Glutamatergic neuron (in vitro differentiated cells): ENCODE data around the gene LTA. TPM values are rescaled to one million over a fixed set of nuclear protein-coding genes. Genes with fewer than 3 reads are reported as not detected.

ENCODE experiments used
- DNase-seq: peaks from one replicate; pipeline ENCODE4 v3.0.0; 2022
- H3K27ac Mint-ChIP-seq: one replicate; pipeline ENCODE4 v1.8.0; 2020; ENCODE audit warnings: mild to moderate bottlenecking, mixed read lengths, inconsistent platforms; ENCODE audit not compliant: unreplicated experiment
- H3K27me3 Mint-ChIP-seq: one replicate; pipeline ENCODE4 v1.8.0; 2020; ENCODE audit warnings: mild to moderate bottlenecking, moderate library complexity, mixed read lengths, inconsistent platforms; ENCODE audit not compliant: unreplicated experiment
- H3K36me3 Mint-ChIP-seq: one replicate; pipeline ENCODE4 v1.8.0; 2020; ENCODE audit warnings: mild to moderate bottlenecking, mixed read lengths, inconsistent platforms; ENCODE audit not compliant: unreplicated experiment
- H3K4me1 Mint-ChIP-seq: one replicate; pipeline ENCODE4 v1.8.0; 2020; ENCODE audit warnings: mild to moderate bottlenecking, low read depth, mixed read lengths, inconsistent platforms; ENCODE audit not compliant: unreplicated experiment
- H3K4me3 Mint-ChIP-seq: one replicate; pipeline ENCODE4 v1.8.0; 2020; ENCODE audit warnings: mild to moderate bottlenecking, mixed read lengths, inconsistent platforms; ENCODE audit not compliant: unreplicated experiment
- H3K9me3 Mint-ChIP-seq: one replicate; pipeline ENCODE4 v1.8.0; 2020; ENCODE audit warnings: mild to moderate bottlenecking, moderate library complexity, mixed read lengths, inconsistent platforms; ENCODE audit not compliant: unreplicated experiment
- CTCF ChIP-seq: fragments of 200-600 bp; sonication (generic); IDR thresholded peaks from one replicate; pipeline ENCODE4 v1.5.0; 2021; ENCODE audit not compliant: partially characterized antibody, unreplicated experiment
- total RNA-seq: library from RNA; stranded (reverse); fragmentation: NEBNext Ultra II Directional; extraction: Animal tissue kit (Norgen Biotek cat#: 25700); gene quantifications from one replicate; pipeline ENCODE4 v1.2.1, GENCODE V29; 2021; ENCODE audit not compliant: unreplicated experiment

The LTA gene
- total RNA-seq, 1 donor from 2014 or later = not detected

- H3K4me1 Mint-ChIP-seq = peaks cover 5% of the 10 kb centered on the region
- H3K4me3 Mint-ChIP-seq = peak overlapping the region; percentile 93
- peaks cover 4% of the 10 kb centered on the region for H3K27me3 Mint-ChIP-seq
- peak; percentile 99 for TF ChIP-seq CTCF
- peak overlapping the region; percentile 66 for H3K27ac Mint-ChIP-seq
- H3K9me3 Mint-ChIP-seq = peaks cover 3% of the 10 kb centered on the region
- H3K36me3 Mint-ChIP-seq = no peaks in the 10 kb centered on the region
- DNase-seq = peak; percentile 94
Measured at GRCh38 chr6:31580807-31581433, 8.8 kb downstream of the LTA start.

GRCh38 chr6:31581434-31582229, 9.5 kb downstream of the LTA start:
- Mint-ChIP-seq H3K36me3 (no peaks in the 10 kb centered on the region), H3K4me1 (peaks cover 2% of the 10 kb centered on the region), H3K27me3 (peaks cover 4% of the 10 kb centered on the region), H3K9me3 (peaks cover 5% of the 10 kb centered on the region), H3K4me3 (peak overlapping the region; percentile 93), H3K27ac (peak overlapping the region; percentile 66)
- DNase-seq = peak; percentile 19
- TF ChIP-seq CTCF = no peak

GRCh38 chr6:31582230-31582643, 10.1 kb downstream of the LTA start, which contains the start of gene LTB:
Gene LTB (minus strand): TSS chr6:31582424. CDS start chr6:31582417, 7 bp downstream.
- no peak for DNase-seq
- H3K27me3 Mint-ChIP-seq = peaks cover 6% of the 10 kb centered on the region
- peak within 1 kb of the TSS; percentile 93 for H3K4me3 Mint-ChIP-seq
- TF ChIP-seq CTCF = no peak
- H3K27ac Mint-ChIP-seq = peak within 1 kb of the TSS; percentile 66
- H3K9me3 Mint-ChIP-seq = peaks cover 5% of the 10 kb centered on the region
- H3K4me1 Mint-ChIP-seq = peaks cover 2% of the 10 kb centered on the region
- H3K36me3 Mint-ChIP-seq = no peaks in the 10 kb centered on the region

- Mint-ChIP-seq H3K4me3 (no peak overlapping the region), H3K9me3 (peaks cover 5% of the 10 kb centered on the region), H3K4me1 (peaks cover 11% of the 10 kb centered on the region), H3K36me3 (no peaks in the 10 kb centered on the region), H3K27me3 (peaks cover 6% of the 10 kb centered on the region), H3K27ac (no peak overlapping the region)
- peak; percentile 29 for TF ChIP-seq CTCF
- DNase-seq = no peak
Measured at GRCh38 chr6:31585491-31585890, 13.4 kb downstream of the LTA start.

GRCh38 chr6:31586008-31586407, 13.9 kb downstream of the LTA start, which contains the start of gene LST1:
Gene LST1 (plus strand): TSS chr6:31586277. CDS start chr6:31587300, 1,023 bp downstream.
- H3K27me3 Mint-ChIP-seq = peaks cover 5% of the 10 kb centered on the region
- H3K4me3 Mint-ChIP-seq = no peak within 1 kb of the TSS
- no peaks in the 10 kb centered on the region for H3K36me3 Mint-ChIP-seq
- H3K9me3 Mint-ChIP-seq = peaks cover 5% of the 10 kb centered on the region
- TF ChIP-seq CTCF = no peak
- DNase-seq = no peak
- peaks cover 11% of the 10 kb centered on the region for H3K4me1 Mint-ChIP-seq
- no peak within 1 kb of the TSS for H3K27ac Mint-ChIP-seq
